Astrocyte of the cerebellum (primary cell): ENCODE data around the gene SPATS2.
"Not testable (repeated sequence)": the region's sequence is repeated elsewhere in the genome, so short reads cannot be mapped to it uniquely, and the experiment has no call there.

ENCODE experiments used
- DNase-seq: peaks from one replicate; pipeline ENCODE4 v3.0.0-alpha.2; 2011; ENCODE audit warnings: low read depth
- H3K4me3 ChIP-seq: 2 replicates; pipeline ENCODE4 v1.5.1; 2011; ENCODE audit warnings: mild to moderate bottlenecking, low read depth, low read length, moderate library complexity
- CTCF ChIP-seq: IDR thresholded peaks from 2 replicates; pipeline ENCODE4 v1.5.1; 2012; ENCODE audit warnings: low read length, low read depth, moderate library complexity, mild to moderate bottlenecking; ENCODE audit errors: missing control alignments
- in situ Hi-C: cut with HindIII; loops from 2 replicates; pipeline ENCODE4 v1.10.0; 2017; ENCODE audit warnings: low sequenced_read_pairs

The SPATS2 gene

GRCh38 chr12:49332441-49332861, 34.8 kb upstream of the SPATS2 start:
- DNase-seq: no peak
- TF ChIP-seq CTCF: no peak
- no peak overlapping the region for H3K4me3 ChIP-seq
- in situ Hi-C loops: no loop called here

- DNase-seq: no peak
- in situ Hi-C loops: no loop called here
- no peak for TF ChIP-seq CTCF
- peak overlapping the region; percentile 14 for H3K4me3 ChIP-seq
Observed at GRCh38 chr12:49332891-49333371, 34.3 kb upstream of the SPATS2 start.

GRCh38 chr12:49333778-49334177, 33.5 kb upstream of the SPATS2 start:
- DNase-seq, H3K4me3 ChIP-seq, in situ Hi-C loops: not testable (repeated sequence)

- DNase-seq: no peak
- no peak overlapping the region for H3K4me3 ChIP-seq
- TF ChIP-seq CTCF: no peak
- in situ Hi-C loops: no loop called here
Observed at GRCh38 chr12:49334226-49334625, 33.0 kb upstream of the SPATS2 start.

GRCh38 chr12:49334681-49335080, 32.6 kb upstream of the SPATS2 start:
- no peak for DNase-seq
- in situ Hi-C loops: no loop called here
- no peak overlapping the region for H3K4me3 ChIP-seq
- TF ChIP-seq CTCF: no peak

- no peak for TF ChIP-seq CTCF
- no peak overlapping the region for H3K4me3 ChIP-seq
- in situ Hi-C loops: no loop called here
- DNase-seq: no peak
Observed at GRCh38 chr12:49335118-49335954, 31.9 kb upstream of the SPATS2 start.

GRCh38 chr12:49335955-49336644, 31.2 kb upstream of the SPATS2 start:
- no peak for DNase-seq
- TF ChIP-seq CTCF: no peak
- in situ Hi-C loops: no loop called here
- H3K4me3 ChIP-seq: no peak overlapping the region
